Measurements from ENCODE around the gene CRYZL1. TPM values are rescaled to one million over a fixed set of nuclear protein-coding genes. Genes with fewer than 3 reads are reported as not detected.

The CRYZL1 gene
- total RNA-seq, 5 donors from 2014 or later (not counting 1 experiment from before 2014, with no cell fraction given) = 26.5 to 58.3 (median 47.8) TPM

- H3K9me3 ChIP-seq = no peaks in the 10 kb centered on the region
- H3K36me3 Mint-ChIP-seq = peaks cover 10% of the 10 kb centered on the region
- peaks cover 24 to 41% of the 10 kb centered on the region in 2 experiments for H3K4me1 ChIP-seq (ENCODE audit: control insufficient read depth in 1 of 2, extremely low read depth in 1 of 2, insufficient read depth in 2 of 2, low read length in 2 of 2)
- H3K4me1 Mint-ChIP-seq = peaks cover 49 to 57% (median 55%) of the 10 kb centered on the region in 3 donors
- POLR2A ChIA-PET = interaction anchor here (0.6 to 2.6 kb wide), 13 partner anchors 7 to 820 kb away, joined by 3 to 14 read pairs (median 4); partner anchors contain the start of genes DNAJC28 (in 1 of the 2) and TMEM50B (in 1 of the 2)
- H3K27me3 Mint-ChIP-seq = no peaks in the 10 kb centered on the region
- H3K9me3 Mint-ChIP-seq = no peaks in the 10 kb centered on the region
- peaks cover 0 to 17% of the 10 kb centered on the region in 2 donors for H3K36me3 ChIP-seq (ENCODE audit: control insufficient read depth in 2 of 2, extremely low read depth in 1 of 2, insufficient read depth in 1 of 2, low read length in 1 of 2)
- H3K27ac ChIP-seq (ENCODE audit: low read length) = peak overlapping the region; percentile 100
- ATAC-seq (replicated peaks in 1 of 4) = no peak
- H3K27me3 ChIP-seq (replicated peaks in 1 of 2; ENCODE audit: control insufficient read depth in 2 of 2, extremely low read depth in 1 of 2, insufficient read depth in 2 of 2, low read length in 1 of 2) = no peaks in the 10 kb centered on the region
- CTCF ChIA-PET = interaction anchor here (0.5 to 1.5 kb wide), 7 partner anchors 14 to 592 kb away, joined by 3 to 5 read pairs (median 3); partner anchors contain the start of genes DNAJC28 (in 1 of the 2) and TMEM50B (in 1 of the 2)
- H3K4me3 ChIP-seq (ENCODE audit: control insufficient read depth in 1 of 2, extremely low read depth in 1 of 2, low read length in 1 of 2) = peak overlapping the region; percentile 94 to 100
- WGBS (ENCODE audit: insufficient coverage) = 1% methylated on average over 15 of the region's 26 CpGs
- H3K4me3 Mint-ChIP-seq = peak overlapping the region; percentile 94 to 99 (median 98)
- H3K27ac Mint-ChIP-seq = peak overlapping the region; percentile 100
- peak in 7 of 35 experiments; percentile 36 to 58 (median 47) for DNase-seq
Measured at GRCh38 chr21:33543505-33544129, 97.9 kb downstream of the CRYZL1 start.

- Mint-ChIP-seq H3K4me1 (peaks cover 49 to 52% (median 49%) of the 10 kb centered on the region in 3 donors), H3K36me3 (peaks cover 8% of the 10 kb centered on the region), H3K4me3 (peak within 1 kb of the TSS; percentile 94 to 99 (median 98)), H3K27me3 (no peaks in the 10 kb centered on the region), H3K9me3 (no peaks in the 10 kb centered on the region), H3K27ac (peak within 1 kb of the TSS; percentile 100)
- ATAC-seq (replicated peaks in 1 of 4) = peak; percentile 90 to 92 (median 92)
- WGBS (ENCODE audit: insufficient coverage) = 0% methylated on average over 56 of the region's 57 CpGs
- Histone ChIP-seq H3K4me1 (ENCODE audit: control insufficient read depth in 1 of 2, extremely low read depth in 1 of 2, insufficient read depth in 2 of 2, low read length in 2 of 2) (peaks cover 24 to 41% of the 10 kb centered on the region in 2 experiments), H3K27me3 (replicated peaks in 1 of 2; ENCODE audit: control insufficient read depth in 2 of 2, extremely low read depth in 1 of 2, insufficient read depth in 2 of 2, low read length in 1 of 2) (no peaks in the 10 kb centered on the region), H3K36me3 (ENCODE audit: control insufficient read depth in 2 of 2, extremely low read depth in 1 of 2, insufficient read depth in 1 of 2, low read length in 1 of 2) (peaks cover 0 to 20% of the 10 kb centered on the region in 2 donors), H3K9me3 (no peaks in the 10 kb centered on the region), H3K27ac (ENCODE audit: low read length) (peak within 1 kb of the TSS; percentile 100), H3K4me3 (ENCODE audit: control insufficient read depth in 1 of 2, extremely low read depth in 1 of 2, low read length in 1 of 2) (peak within 1 kb of the TSS; percentile 94 to 100)
- DNase-seq = peak; percentile 86 to 99 (median 98)
- ChIA-PET POLR2A (interaction anchor here (0.7 to 2.6 kb wide), 12 partner anchors 8 to 819 kb away, joined by 3 to 14 read pairs (median 4); partner anchors contain the start of gene TMEM50B (in 1 of the 2)), CTCF (interaction anchor here (0.5 to 1.5 kb wide), 7 partner anchors 15 to 593 kb away, joined by 3 to 5 read pairs (median 3); partner anchors contain the start of genes DNAJC28 (in 1 of the 2) and TMEM50B (in 1 of the 2))
Measured at GRCh38 chr21:33542640-33543504, 98.7 kb downstream of the CRYZL1 start, which contains the start of gene SON. TSS of gene SON (plus strand) at chr21:33543038. CDS start at chr21:33543093, 55 bp downstream.

DNA sequence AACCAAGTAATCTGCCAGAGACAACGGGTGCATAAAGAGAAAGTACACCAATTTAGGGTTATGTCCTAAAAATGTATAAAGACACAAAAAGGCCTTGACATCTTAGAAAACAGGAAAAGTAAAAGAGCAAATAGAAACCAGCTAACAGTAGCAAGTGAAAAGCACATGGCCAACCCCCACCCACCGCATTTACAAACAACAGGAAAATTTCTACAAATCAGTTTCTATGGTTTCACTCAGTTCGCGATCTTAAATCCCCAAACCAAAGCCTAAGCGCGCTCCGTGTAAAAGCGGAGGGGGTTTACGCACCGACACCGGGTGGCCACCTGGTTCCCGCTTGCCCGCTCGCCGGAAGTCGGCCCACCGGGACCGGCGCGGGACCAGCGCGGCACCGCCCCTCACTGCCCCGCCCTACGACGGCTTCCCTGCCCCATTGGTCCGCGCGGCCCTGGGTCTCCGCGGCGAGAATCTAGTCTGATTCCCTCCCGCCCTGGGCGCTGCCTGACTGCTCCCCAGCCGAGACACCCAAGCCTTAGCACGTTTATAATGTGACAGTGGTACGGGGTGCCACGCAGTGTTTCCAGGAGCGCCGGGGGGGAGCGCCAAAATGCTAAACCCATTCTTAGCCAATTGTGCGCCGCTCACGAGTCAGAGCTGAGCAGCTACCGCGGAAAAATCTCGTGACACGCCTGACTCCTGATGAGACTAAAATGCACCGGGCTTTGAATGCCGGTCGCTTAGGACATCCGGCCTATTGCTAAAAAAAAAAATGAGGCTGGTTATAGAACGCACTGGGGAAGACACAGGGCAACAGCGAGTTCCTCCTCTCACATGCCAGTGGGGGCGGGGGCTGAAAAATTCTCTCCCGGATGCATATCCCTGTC lies 99.5 kb downstream of the CRYZL1 start, which contains the start of gene GART:
Gene GART (minus strand): TSS at position 362 of the 884 bp plus-strand sequence. CDS start 2,802 bp downstream, outside the sequence.
- Mint-ChIP-seq H3K36me3 (peaks cover 16% of the 10 kb centered on the region), H3K4me1 (peaks cover 49 to 53% (median 50%) of the 10 kb centered on the region in 3 donors)

DNA sequence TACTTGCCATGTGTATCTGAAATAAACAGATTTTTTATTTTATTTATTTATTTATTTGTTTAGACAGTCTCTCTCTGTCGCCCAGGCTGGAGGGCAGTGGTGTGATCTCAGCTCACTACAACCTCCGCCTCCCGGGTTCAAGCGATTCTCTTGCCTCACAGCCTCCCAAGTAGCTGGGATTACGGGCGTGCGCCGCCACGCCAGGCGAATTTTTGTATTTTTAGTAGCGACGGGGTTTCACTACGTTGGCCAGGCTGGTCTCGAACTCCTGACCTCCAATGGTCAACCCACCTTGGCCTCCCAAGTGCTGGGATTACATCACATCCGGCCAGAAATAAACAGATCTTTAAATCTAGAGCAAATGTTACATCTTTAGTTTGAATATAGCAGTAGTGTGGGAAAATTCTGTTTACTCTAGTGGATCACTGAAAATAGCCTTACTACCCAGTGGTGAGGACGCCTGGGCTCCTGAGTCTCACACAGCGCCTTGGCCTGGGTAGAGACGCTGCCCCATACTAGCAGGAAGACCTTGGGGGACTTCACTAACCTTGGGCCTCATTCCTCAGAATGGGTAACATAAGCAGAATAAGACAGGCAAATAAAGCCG lies 100.3 kb downstream of the CRYZL1 start:
- Histone ChIP-seq H3K9me3 (no peaks in the 10 kb centered on the region), H3K4me3 (ENCODE audit: control insufficient read depth in 1 of 2, extremely low read depth in 1 of 2, low read length in 1 of 2) (peak overlapping the region; percentile 94 to 100), H3K36me3 (ENCODE audit: control insufficient read depth in 2 of 2, extremely low read depth in 1 of 2, insufficient read depth in 1 of 2, low read length in 1 of 2) (peaks cover 0 to 23% of the 10 kb centered on the region in 2 donors), H3K27me3 (replicated peaks in 1 of 2; ENCODE audit: control insufficient read depth in 2 of 2, extremely low read depth in 1 of 2, insufficient read depth in 2 of 2, low read length in 1 of 2) (no peaks in the 10 kb centered on the region), H3K27ac (ENCODE audit: low read length) (peak overlapping the region; percentile 100), H3K4me1 (ENCODE audit: control insufficient read depth in 1 of 2, extremely low read depth in 1 of 2, insufficient read depth in 2 of 2, low read length in 2 of 2) (peaks cover 17 to 41% of the 10 kb centered on the region in 2 experiments)
- WGBS (ENCODE audit: insufficient coverage) = 68% methylated on average over 11 of the region's 19 CpGs
- no peak for ATAC-seq (replicated peaks in 1 of 4)
- Mint-ChIP-seq H3K27ac (peak overlapping the region; percentile 100), H3K4me3 (peak overlapping the region; percentile 94 to 99 (median 98)), H3K4me1 (peaks cover 46 to 50% (median 49%) of the 10 kb centered on the region in 3 donors), H3K36me3 (peaks cover 20% of the 10 kb centered on the region), H3K9me3 (no peaks in the 10 kb centered on the region), H3K27me3 (no peaks in the 10 kb centered on the region)
- ChIA-PET POLR2A (interaction anchor here (0.6 to 2.6 kb wide), 3 partner anchors 48 to 61 kb away, joined by 3 to 14 read pairs (median 4); partner anchors contain the start of genes DONSON (in 1 of the 2) and TMEM50B (in 1 of the 2)), CTCF (interaction anchor here (0.6 to 1.7 kb wide), 2 partner anchors 65 to 1098 kb away, joined by 3 to 7 read pairs; no protein-coding TSS in a partner anchor)
- DNase-seq = peak in 1 of 35 experiments; percentile 37

More for the DNA sequence above, 99.5 kb downstream of the CRYZL1 start, which contains the start of gene GART:
- Histone ChIP-seq H3K9me3 (no peaks in the 10 kb centered on the region), H3K4me3 (ENCODE audit: control insufficient read depth in 1 of 2, extremely low read depth in 1 of 2, low read length in 1 of 2) (peak within 1 kb of the TSS; percentile 94 to 100), H3K27ac (ENCODE audit: low read length) (peak within 1 kb of the TSS; percentile 100), H3K36me3 (ENCODE audit: control insufficient read depth in 2 of 2, extremely low read depth in 1 of 2, insufficient read depth in 1 of 2, low read length in 1 of 2) (peaks cover 0 to 21% of the 10 kb centered on the region in 2 donors), H3K4me1 (ENCODE audit: control insufficient read depth in 1 of 2, extremely low read depth in 1 of 2, insufficient read depth in 2 of 2, low read length in 2 of 2) (peaks cover 23 to 41% of the 10 kb centered on the region in 2 experiments), H3K27me3 (replicated peaks in 1 of 2; ENCODE audit: control insufficient read depth in 2 of 2, extremely low read depth in 1 of 2, insufficient read depth in 2 of 2, low read length in 1 of 2) (no peaks in the 10 kb centered on the region)
- ATAC-seq (replicated peaks in 1 of 4) = peak; percentile 59 to 64 (median 62)
- peak within 1 kb of the TSS; percentile 100 for H3K27ac Mint-ChIP-seq
- POLR2A ChIA-PET = interaction anchor here (0.6 to 2.6 kb wide), 6 partner anchors 47 to 815 kb away, joined by 3 to 14 read pairs (median 3); partner anchors contain the start of genes DONSON (in 1 of the 2) and TMEM50B (in 1 of the 2)
- CTCF ChIA-PET = interaction anchor here in 1 of 2 donors (1.4 to 1.7 kb wide), 2 partner anchors 64 to 65 kb away, joined by 3 to 7 read pairs; no protein-coding TSS in a partner anchor
- WGBS (ENCODE audit: insufficient coverage) = under 1% methylated on average over 49 of the region's 56 CpGs
- DNase-seq = peak in 34 of 35 experiments; percentile 58 to 86 (median 72)
- H3K4me3 Mint-ChIP-seq = peak within 1 kb of the TSS; percentile 94 to 99 (median 98)
- no peaks in the 10 kb centered on the region for H3K9me3 Mint-ChIP-seq
- no peaks in the 10 kb centered on the region for H3K27me3 Mint-ChIP-seq

- ChIA-PET POLR2A (interaction anchor here in 1 of 2 donors (0.9 kb wide), 1 partner anchor 48 kb away, joined by 3 read pairs; no protein-coding TSS in a partner anchor), CTCF (interaction anchor here (0.6 to 1.7 kb wide), 2 partner anchors 65 to 1098 kb away, joined by 3 to 7 read pairs; no protein-coding TSS in a partner anchor)
- H3K4me1 ChIP-seq (ENCODE audit: control insufficient read depth in 1 of 2, extremely low read depth in 1 of 2, insufficient read depth in 2 of 2, low read length in 2 of 2) = peaks cover 14 to 37% of the 10 kb centered on the region in 2 experiments
- no CpG with 5 or more reads among the region's 3 CpGs for WGBS (ENCODE audit: insufficient coverage)
- H3K27me3 Mint-ChIP-seq = no peaks in the 10 kb centered on the region
- peaks cover 0 to 28% of the 10 kb centered on the region in 2 donors for H3K36me3 ChIP-seq (ENCODE audit: control insufficient read depth in 2 of 2, extremely low read depth in 1 of 2, insufficient read depth in 1 of 2, low read length in 1 of 2)
- H3K27ac Mint-ChIP-seq = peak overlapping the region; percentile 83 to 89
- no peak overlapping the region for H3K4me3 ChIP-seq (ENCODE audit: control insufficient read depth in 1 of 2, extremely low read depth in 1 of 2, low read length in 1 of 2)
- H3K36me3 Mint-ChIP-seq = peaks cover 17% of the 10 kb centered on the region
- H3K9me3 ChIP-seq = no peaks in the 10 kb centered on the region
- H3K9me3 Mint-ChIP-seq = no peaks in the 10 kb centered on the region
- peak overlapping the region; percentile 100 for H3K27ac ChIP-seq (ENCODE audit: low read length)
- H3K4me3 Mint-ChIP-seq = peak overlapping the region; percentile 65 to 99 (median 98)
- H3K4me1 Mint-ChIP-seq = peaks cover 41 to 45% (median 44%) of the 10 kb centered on the region in 3 donors
- H3K27me3 ChIP-seq (replicated peaks in 1 of 2; ENCODE audit: control insufficient read depth in 2 of 2, extremely low read depth in 1 of 2, insufficient read depth in 2 of 2, low read length in 1 of 2) = no peaks in the 10 kb centered on the region
- DNase-seq (no peak), ATAC-seq (replicated peaks in 1 of 4) (no peak)
Measured at GRCh38 chr21:33540711-33541104, 100.8 kb downstream of the CRYZL1 start.

Measured in T-cell (primary cell).